HuH-7.5 (cell line): ENCODE results near the gene CYP2B6.
"Not testable (repeated sequence)": the region's sequence is repeated elsewhere in the genome, so short reads cannot be mapped to it uniquely, and the experiment has no call there.

Experiments used
- DNase-seq: peaks from one replicate; pipeline ENCODE4 v3.0.0; 2011; ENCODE audit warnings: low spot score

CYP2B6 gene

GRCh38 chr19:41031916-41032315 lies 40.8 kb downstream of the CYP2B6 start:
- DNase-seq = no peak

- DNase-seq = not testable (repeated sequence)
Observed at GRCh38 chr19:41033324-41033723, 42.2 kb downstream of the CYP2B6 start.

DNA sequence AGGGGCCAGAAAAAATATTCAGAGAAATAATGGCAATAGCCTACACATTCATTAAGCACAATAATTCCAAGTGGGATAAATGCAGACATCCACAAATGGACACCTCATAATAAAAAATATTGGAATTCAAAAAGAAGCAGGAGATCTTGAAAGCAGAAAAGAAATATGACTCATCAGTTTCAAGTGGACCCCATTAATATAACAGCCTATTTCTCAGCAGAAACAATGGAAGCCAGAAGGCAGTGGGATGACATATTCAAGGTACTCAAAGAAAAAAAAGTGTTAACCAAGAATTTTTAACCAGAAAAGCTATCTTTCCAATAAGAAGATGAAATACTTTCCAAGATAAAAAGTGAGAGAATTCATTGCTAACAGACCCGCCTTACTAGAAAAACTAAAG lies 48.7 kb downstream of the CYP2B6 start:
- DNase-seq = no peak

DNA sequence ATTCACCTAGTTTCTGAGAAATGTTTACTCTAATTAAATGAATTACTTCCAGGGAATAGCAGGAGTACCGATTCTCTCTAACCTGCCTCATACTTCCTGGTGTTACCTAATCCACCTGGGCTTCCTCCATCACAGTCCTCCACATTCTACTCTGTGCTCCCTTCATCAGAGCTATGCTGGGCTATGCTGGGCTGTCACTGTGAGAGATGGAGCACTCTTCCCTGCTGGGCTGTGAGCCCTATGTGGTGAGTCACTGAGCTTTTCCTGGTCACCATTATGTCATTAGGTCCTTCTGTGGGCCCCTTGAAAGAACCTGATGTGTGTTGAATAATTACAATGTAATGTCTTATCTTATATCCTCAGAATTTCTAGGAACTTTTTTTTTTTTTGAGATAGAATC lies 54.0 kb downstream of the CYP2B6 start:
- not testable (repeated sequence) for DNase-seq

DNA sequence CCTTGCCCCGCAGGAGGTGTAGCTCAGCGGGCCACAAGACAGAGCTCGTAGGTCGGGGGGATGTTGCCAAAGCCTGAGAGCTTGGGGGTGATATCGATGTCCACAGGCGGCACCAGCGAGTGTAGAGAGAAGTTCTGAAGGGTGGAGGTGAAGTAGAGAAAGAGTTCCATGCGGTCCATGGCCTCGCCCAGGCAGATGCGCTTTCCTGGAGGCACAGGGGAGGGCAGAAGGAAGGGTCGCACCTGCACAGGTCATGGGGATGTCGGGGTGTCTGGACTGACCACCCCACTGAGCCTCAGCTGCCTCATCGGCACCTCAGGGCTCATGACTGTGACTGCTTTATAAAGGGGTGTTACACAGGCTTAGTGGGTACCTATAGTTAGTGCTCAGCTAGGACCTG lies 59.3 kb downstream of the CYP2B6 start:
- no peak for DNase-seq

DNA sequence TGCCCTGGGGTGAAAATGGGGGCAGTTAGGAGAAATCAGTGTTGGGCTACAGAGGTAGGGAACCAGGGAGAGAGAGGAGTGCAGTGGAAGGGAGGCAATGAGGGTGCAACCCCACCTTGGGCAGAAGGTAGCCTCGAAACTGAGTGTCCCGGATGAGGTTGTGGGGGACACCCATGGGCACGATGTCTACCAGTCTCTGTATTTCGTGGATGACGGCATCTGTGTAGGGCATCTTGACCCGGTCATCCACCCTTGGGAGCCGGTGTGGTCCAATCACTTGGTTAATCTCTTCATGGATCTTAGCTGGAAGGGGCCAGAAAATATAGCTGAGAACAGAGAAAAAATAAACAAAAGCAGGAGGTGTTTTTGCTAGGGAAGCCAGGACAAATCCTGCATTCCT lies 61.1 kb downstream of the CYP2B6 start:
- DNase-seq = not testable (repeated sequence)

- DNase-seq = not testable (repeated sequence)
Observed at GRCh38 chr19:41053331-41053730, 62.2 kb downstream of the CYP2B6 start.

- DNase-seq = no peak
Observed at GRCh38 chr19:41064974-41065569, 74.0 kb downstream of the CYP2B6 start.
